ENCODE results near the gene PCGF6. TPM values are rescaled to one million over a fixed set of nuclear protein-coding genes. Genes with fewer than 3 reads are reported as not detected.

The PCGF6 gene
- total RNA-seq, 6 donors from 2014 or later, result 6.0 to 10.9 (median 6.7) TPM

DNA sequence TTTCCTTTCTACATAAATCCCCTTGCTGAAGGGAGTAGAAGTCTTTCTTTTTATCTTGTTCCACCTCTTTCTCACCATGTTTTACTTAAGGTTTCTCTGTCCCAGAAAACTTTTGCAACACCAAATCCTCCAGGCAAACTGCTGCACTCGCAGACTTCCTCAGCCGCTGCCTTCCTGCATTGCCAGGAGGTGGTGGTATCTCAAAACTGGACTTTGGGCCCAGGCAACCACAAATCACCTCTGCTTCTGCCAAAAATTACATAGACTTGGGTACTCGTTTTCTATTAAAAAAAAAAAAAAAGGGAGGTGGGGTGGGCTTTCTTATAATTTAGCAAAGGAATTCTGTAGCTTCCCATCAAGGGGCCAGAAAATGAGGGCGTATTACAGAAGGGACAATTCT, 59.4 kb downstream of the PCGF6 start:
- H3K4me1 ChIP-seq, result no peaks in the 10 kb centered on the region
- WGBS, 2 donors, result 77 to 84% methylated on average over 4 of the region's 4 CpGs

DNA sequence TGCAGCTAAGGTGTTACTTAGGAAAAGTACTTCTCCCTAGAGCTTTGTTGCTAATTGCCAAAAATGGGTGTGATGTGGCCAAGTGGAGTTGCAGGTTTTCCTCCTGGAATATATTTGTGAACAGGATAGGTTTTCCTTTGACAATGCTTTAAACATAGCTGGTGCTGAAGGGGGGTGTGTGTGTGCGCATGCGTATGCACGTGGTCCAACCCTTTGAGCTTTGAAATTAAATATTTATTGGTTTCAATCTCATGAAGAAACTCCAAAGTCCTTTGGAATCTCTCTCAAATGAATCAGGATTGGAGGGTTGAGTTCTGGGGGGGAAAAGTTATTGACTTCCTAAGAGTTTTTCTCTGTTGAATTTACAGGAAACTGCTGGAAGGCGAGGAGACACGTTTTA, 62.9 kb downstream of the PCGF6 start:
- DNase-seq, result no peak
- H3K27me3 ChIP-seq, result no peaks in the 10 kb centered on the region
- ATAC-seq (ENCODE audit: low FRiP score in 2 of 2), result no peak
- H3K9me3 ChIP-seq, result no peaks in the 10 kb centered on the region
- no peaks in the 10 kb centered on the region for H3K4me1 ChIP-seq
- H3K27ac ChIP-seq, result no peak overlapping the region
- WGBS, 2 donors, result 83 to 86% methylated on average over 5 of the region's 5 CpGs
- no peak overlapping the region for H3K4me3 ChIP-seq
- H3K36me3 ChIP-seq, result no peaks in the 10 kb centered on the region
- TF ChIP-seq POLR2A (IDR thresholded peaks at IDR 0.05), result no peak
- no peak for TF ChIP-seq EP300 (IDR thresholded peaks at IDR 0.05)
- TF ChIP-seq, protein P1, sequence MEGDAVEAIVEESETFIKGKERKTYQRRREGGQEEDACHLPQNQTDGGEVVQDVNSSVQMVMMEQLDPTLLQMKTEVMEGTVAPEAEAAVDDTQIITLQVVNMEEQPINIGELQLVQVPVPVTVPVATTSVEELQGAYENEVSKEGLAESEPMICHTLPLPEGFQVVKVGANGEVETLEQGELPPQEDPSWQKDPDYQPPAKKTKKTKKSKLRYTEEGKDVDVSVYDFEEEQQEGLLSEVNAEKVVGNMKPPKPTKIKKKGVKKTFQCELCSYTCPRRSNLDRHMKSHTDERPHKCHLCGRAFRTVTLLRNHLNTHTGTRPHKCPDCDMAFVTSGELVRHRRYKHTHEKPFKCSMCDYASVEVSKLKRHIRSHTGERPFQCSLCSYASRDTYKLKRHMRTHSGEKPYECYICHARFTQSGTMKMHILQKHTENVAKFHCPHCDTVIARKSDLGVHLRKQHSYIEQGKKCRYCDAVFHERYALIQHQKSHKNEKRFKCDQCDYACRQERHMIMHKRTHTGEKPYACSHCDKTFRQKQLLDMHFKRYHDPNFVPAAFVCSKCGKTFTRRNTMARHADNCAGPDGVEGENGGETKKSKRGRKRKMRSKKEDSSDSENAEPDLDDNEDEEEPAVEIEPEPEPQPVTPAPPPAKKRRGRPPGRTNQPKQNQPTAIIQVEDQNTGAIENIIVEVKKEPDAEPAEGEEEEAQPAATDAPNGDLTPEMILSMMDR (IDR thresholded peaks at IDR 0.05), result no peak
- no peak for TF ChIP-seq POLR2AphosphoS5 (IDR thresholded peaks at IDR 0.05)

More for the DNA sequence above, 59.4 kb downstream of the PCGF6 start:
- no peak for TF ChIP-seq EP300 (IDR thresholded peaks at IDR 0.05)
- no peak for TF ChIP-seq POLR2AphosphoS5 (IDR thresholded peaks at IDR 0.05)
- TF ChIP-seq, protein P1 (IDR thresholded peaks at IDR 0.05), result no peak
- TF ChIP-seq POLR2A (IDR thresholded peaks at IDR 0.05), result no peak
- DNase-seq, result no peak
- Histone ChIP-seq H3K27me3 (no peaks in the 10 kb centered on the region), H3K27ac (no peak overlapping the region), H3K36me3 (no peaks in the 10 kb centered on the region), H3K4me3 (no peak overlapping the region), H3K9me3 (no peaks in the 10 kb centered on the region)
- ATAC-seq (ENCODE audit: low FRiP score in 2 of 2), result no peak

DNA sequence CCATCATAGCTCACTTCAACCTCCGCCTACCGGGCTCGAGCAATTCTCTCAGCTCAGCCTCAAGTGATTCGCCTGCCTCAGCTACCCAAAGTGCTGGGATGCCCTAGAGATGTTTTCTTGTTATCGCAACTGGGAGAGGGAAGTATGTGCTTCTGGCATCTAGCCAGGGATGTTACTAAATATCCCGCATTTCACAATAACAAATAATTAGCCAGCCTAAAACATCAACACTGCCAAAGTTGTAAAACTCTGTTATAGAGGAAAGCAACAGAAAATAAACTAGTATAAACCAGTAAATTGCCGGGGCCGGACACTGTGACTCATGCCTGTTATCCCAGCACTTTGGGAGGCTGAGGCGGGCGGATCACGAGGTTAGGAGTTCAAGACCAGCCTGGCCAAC, 66.8 kb downstream of the PCGF6 start:
- no peaks in the 10 kb centered on the region for H3K4me1 ChIP-seq
- no peaks in the 10 kb centered on the region for H3K9me3 ChIP-seq
- TF ChIP-seq POLR2A (IDR thresholded peaks at IDR 0.05), result no peak
- TF ChIP-seq POLR2AphosphoS5 (IDR thresholded peaks at IDR 0.05), result no peak
- TF ChIP-seq, protein P1 (IDR thresholded peaks at IDR 0.05), result no peak
- no peak for TF ChIP-seq EP300 (IDR thresholded peaks at IDR 0.05)
- peaks cover 0 to 4% (median 1%) of the 10 kb centered on the region in 4 donors for H3K27me3 ChIP-seq
- no peak overlapping the region for H3K4me3 ChIP-seq
- DNase-seq (no peak), ATAC-seq (ENCODE audit: low FRiP score in 2 of 2) (no peak)
- no peak overlapping the region for H3K27ac ChIP-seq
- WGBS, 2 donors, result 73 to 79% methylated on average over 11 of the region's 11 CpGs
- no peaks in the 10 kb centered on the region for H3K36me3 ChIP-seq

DNA sequence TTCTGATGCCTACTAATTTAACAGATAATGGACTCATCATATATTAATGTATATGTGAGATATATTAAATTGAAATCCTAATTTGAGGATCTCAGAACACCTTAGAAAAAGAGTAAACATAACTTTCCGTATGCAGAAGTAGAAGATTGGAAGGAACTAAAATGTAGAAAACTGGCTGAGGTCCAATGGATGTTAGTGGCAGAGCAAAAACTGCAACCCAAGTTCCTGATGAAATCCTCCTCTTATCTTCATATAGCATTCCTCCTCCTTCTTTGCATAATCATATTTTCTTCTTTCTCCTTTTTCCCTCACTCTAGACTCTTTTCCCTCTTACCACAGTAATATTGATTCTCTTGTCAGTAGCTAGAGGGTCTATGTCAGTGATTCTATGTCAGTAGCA, 68.0 kb downstream of the PCGF6 start:
- peaks cover 0 to 12% (median 7%) of the 10 kb centered on the region in 4 donors for H3K27me3 ChIP-seq
- ATAC-seq (ENCODE audit: low FRiP score in 2 of 2), result no peak

More for the DNA sequence above, 68.0 kb downstream of the PCGF6 start:
- WGBS, 2 donors, result 33% methylated on average over 1 of the region's 1 CpG
- Histone ChIP-seq H3K27ac (no peak overlapping the region), H3K4me1 (peaks cover 0 to 5% (median under 1%) of the 10 kb centered on the region in 4 donors), H3K36me3 (no peaks in the 10 kb centered on the region), H3K4me3 (no peak overlapping the region), H3K9me3 (no peaks in the 10 kb centered on the region)
- no peak for DNase-seq
- TF ChIP-seq, protein P1 (IDR thresholded peaks at IDR 0.05), result no peak
- TF ChIP-seq POLR2AphosphoS5 (IDR thresholded peaks at IDR 0.05), result no peak
- no peak for TF ChIP-seq POLR2A (IDR thresholded peaks at IDR 0.05)
- no peak for TF ChIP-seq EP300 (IDR thresholded peaks at IDR 0.05)

Measured in upper lobe of left lung (tissue), 6 donors.